Lung (tissue), 12 donors: ENCODE measurements around the gene CFAP157. TPM values are rescaled to one million over a fixed set of nuclear protein-coding genes. Genes with fewer than 3 reads are reported as not detected.

Experiments
- ATAC-seq: fragments of 200-7000 bp; cut with Tn5 transposase; one replicate; pipeline ENCODE4 v1.9.1; 2020; ENCODE audit warnings: moderate number of reproducible peaks; ENCODE audit not compliant: insufficient read depth, low FRiP score
- DNase-seq, 3 donors: peaks; one replicate each; pipeline ENCODE4 v3.0.0-alpha.2; 2013 to 2017
- H3K27ac ChIP-seq, 2 donors: one replicate each; pipeline ENCODE4 v1.5.1; 2013; ENCODE audit warnings: mild to moderate bottlenecking in 2 of 2, moderate library complexity in 2 of 2, control low read depth in 1 of 2, inconsistent platforms in 1 of 2, low read depth in 1 of 2, low read length in 1 of 2
- H3K27me3 ChIP-seq, 3 donors: one replicate each; pipeline ENCODE4 v1.5.1; 2013; ENCODE audit warnings: low read length in 2 of 3; ENCODE audit not compliant: control insufficient read depth in 3 of 3, insufficient read depth in 3 of 3
- H3K36me3 ChIP-seq, 4 donors: one replicate each; pipeline ENCODE4 v1.5.1; 2013; ENCODE audit warnings: low read length in 4 of 4, mild to moderate bottlenecking in 1 of 4, moderate library complexity in 1 of 4; ENCODE audit not compliant: control insufficient read depth in 4 of 4, insufficient read depth in 4 of 4
- H3K4me1 ChIP-seq, 5 donors: one replicate each; pipeline ENCODE4 v1.5.1; 2013; ENCODE audit warnings: low read length in 5 of 5, mild to moderate bottlenecking in 2 of 5, moderate library complexity in 1 of 5; ENCODE audit not compliant: control insufficient read depth in 5 of 5, insufficient read depth in 5 of 5
- H3K4me3 ChIP-seq: one replicate; pipeline ENCODE4 v1.5.1; 2013; ENCODE audit warnings: mild to moderate bottlenecking, control low read depth, moderate library complexity
- H3K9ac ChIP-seq, 2 donors: one replicate each; pipeline ENCODE4 v1.5.1; 2013; ENCODE audit warnings: low read length in 2 of 2, control low read depth in 1 of 2; ENCODE audit not compliant: insufficient read depth in 1 of 2
- H3K9me3 ChIP-seq, 4 donors: one replicate each; pipeline ENCODE4 v1.5.1; 2013; ENCODE audit warnings: low read length in 3 of 4, mild to moderate bottlenecking in 1 of 4, moderate library complexity in 1 of 4; ENCODE audit not compliant: control insufficient read depth in 4 of 4, insufficient read depth in 3 of 4
- WGBS, 2 donors: extraction: QIAGEN DNeasy Blood & Tissue Kit; methylation state at CpG; one replicate each; pipeline ENCODE4 v1.1.7; 2013; 5-methylcytosine and 5-hydroxymethylcytosine counted together
- polyA plus RNA-seq, 2 donors: library from polyadenylated mRNA; stranded (reverse); fragments of 200-250 nt; gene quantifications; one replicate each; pipeline ENCODE4 v1.2.1, GENCODE V29; 2013
- total RNA-seq, 2 donors: library from RNA; depleted of rRNA in 1 of 2; stranded (reverse); fragments of >200 nt in 1 of 2; gene quantifications; one replicate each; pipeline ENCODE4 v1.2.1, GENCODE V29; 2014 to 2021
- TF ChIP-seq, protein P1 (sequence below): IDR thresholded peaks from 2 replicates; pipeline ENCODE4 v1.5.1; 2012; ENCODE audit warnings: mild to moderate bottlenecking; ENCODE audit errors: control extremely low read depth, extremely low read depth
- donor health status: control.
- donor health status: control.
- donor health status: Bipolar disorder and iron deficiency.
- donor health status: healthy.
- donor health status: DM: yes; HTN: yes; CAD: no.

The CFAP157 gene
- total and polyA plus RNA-seq, 4 donors: 14.6 to 40.6 (median 16.1) TPM

DNA sequence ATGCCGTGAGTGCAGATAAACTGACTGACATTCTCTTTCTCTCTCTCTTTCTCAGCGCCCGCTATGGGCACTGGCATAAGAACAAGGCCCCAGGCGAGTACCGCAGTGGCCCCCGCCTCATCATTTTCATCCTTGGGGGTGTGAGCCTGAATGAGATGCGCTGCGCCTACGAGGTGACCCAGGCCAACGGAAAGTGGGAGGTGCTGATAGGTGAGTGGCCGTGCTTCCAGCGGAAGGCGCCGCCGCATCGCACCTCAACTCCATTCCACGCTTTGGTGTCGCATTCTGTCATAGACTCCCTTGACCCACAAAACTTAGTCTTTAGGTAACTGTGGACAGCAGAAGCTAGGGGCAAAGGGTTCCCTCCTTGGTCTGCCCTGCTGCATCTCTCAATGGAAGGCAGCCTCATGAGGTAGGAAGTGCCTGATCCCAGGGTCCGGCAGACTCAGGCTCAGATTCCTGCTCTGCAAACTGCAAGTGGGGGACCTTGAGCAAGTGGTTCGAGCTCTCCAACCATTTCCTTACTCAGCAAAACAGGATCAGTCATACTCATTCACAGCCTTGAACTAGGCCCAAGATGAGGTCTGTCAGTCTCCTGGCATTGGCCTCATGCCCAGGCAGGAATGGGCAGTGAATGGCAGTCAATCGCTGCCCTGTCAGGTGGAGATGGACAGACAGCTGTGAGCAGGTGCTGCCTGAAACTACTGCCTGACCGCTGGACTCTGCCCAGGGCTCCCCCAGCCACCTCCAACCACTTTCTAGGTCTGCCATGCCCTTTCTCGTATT, 24.2 kb upstream of the CFAP157 start:
- TF ChIP-seq, protein P1, sequence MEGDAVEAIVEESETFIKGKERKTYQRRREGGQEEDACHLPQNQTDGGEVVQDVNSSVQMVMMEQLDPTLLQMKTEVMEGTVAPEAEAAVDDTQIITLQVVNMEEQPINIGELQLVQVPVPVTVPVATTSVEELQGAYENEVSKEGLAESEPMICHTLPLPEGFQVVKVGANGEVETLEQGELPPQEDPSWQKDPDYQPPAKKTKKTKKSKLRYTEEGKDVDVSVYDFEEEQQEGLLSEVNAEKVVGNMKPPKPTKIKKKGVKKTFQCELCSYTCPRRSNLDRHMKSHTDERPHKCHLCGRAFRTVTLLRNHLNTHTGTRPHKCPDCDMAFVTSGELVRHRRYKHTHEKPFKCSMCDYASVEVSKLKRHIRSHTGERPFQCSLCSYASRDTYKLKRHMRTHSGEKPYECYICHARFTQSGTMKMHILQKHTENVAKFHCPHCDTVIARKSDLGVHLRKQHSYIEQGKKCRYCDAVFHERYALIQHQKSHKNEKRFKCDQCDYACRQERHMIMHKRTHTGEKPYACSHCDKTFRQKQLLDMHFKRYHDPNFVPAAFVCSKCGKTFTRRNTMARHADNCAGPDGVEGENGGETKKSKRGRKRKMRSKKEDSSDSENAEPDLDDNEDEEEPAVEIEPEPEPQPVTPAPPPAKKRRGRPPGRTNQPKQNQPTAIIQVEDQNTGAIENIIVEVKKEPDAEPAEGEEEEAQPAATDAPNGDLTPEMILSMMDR: no peak
- Histone ChIP-seq H3K36me3 (peaks cover 4 to 65% (median 33%) of the 10 kb centered on the region in 4 donors), H3K9ac (no peak overlapping the region), H3K27me3 (no peaks in the 10 kb centered on the region), H3K4me3 (no peak overlapping the region), H3K4me1 (no peaks in the 10 kb centered on the region), H3K9me3 (no peaks in the 10 kb centered on the region), H3K27ac (no peak overlapping the region)
- WGBS, 2 donors: 94 to 95% methylated on average over 22 to 23 of the region's 23 CpGs
- ATAC-seq (no peak), DNase-seq (no peak)

DNA sequence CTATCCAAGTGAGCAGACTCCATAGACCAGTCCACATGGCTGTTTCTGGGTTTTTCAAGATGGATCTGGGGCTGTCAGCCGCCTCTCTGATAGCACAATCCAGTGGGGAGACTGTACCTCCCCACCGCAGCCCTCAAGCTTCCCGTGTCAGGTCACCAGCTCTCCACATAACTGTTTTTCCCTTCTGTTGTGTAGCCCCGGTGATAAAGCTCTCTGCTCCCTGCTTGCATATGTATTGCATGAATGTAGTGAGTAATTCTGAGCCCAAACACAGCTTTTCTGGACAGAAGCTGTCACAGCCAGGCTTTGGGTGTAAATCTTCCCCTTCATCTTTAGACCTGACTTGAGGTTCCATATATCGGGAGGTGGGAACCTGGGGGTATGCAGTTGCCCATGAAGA, 23.1 kb upstream of the CFAP157 start:
- Histone ChIP-seq H3K27me3 (no peaks in the 10 kb centered on the region), H3K27ac (no peak overlapping the region), H3K4me1 (no peaks in the 10 kb centered on the region), H3K4me3 (no peak overlapping the region), H3K9ac (no peak overlapping the region), H3K36me3 (peaks cover 0 to 67% (median 32%) of the 10 kb centered on the region in 4 donors), H3K9me3 (no peaks in the 10 kb centered on the region)
- 94 to 95% methylated on average over 5 of the region's 5 CpGs for WGBS, 2 donors
- no peak for DNase-seq
- no peak for ATAC-seq
- TF ChIP-seq, protein P1: no peak

DNA sequence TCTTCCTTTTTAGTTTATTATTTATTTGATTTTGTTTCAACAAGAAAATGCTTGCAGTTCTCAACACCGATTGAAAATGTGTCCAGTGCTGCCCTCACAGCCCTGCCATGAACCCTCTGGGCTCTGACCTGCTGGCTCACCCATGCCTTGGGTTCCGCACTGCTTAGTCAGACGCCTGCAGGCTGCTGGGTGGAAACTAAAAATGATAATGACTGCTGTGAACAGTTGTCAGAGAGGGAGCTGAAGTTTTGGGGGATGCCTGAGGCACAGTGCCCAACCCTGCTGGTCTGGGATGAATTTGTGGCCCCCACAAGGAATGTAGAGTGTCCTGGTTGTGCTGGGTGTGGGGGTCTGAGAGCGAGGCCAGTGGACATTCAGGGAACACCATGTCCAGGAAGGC, 22.2 kb upstream of the CFAP157 start:
- Histone ChIP-seq H3K9ac (no peak overlapping the region), H3K27me3 (no peaks in the 10 kb centered on the region), H3K4me1 (no peaks in the 10 kb centered on the region), H3K9me3 (no peaks in the 10 kb centered on the region), H3K4me3 (no peak overlapping the region), H3K36me3 (peaks cover 0 to 64% (median 31%) of the 10 kb centered on the region in 4 donors), H3K27ac (no peak overlapping the region)
- WGBS, 2 donors: 92 to 96% methylated on average over 4 of the region's 4 CpGs
- DNase-seq: no peak
- no peak for ATAC-seq
- TF ChIP-seq, protein P1: no peak
